HG03064 (cell line): Measurements from ENCODE around the gene G2E3.
"Not testable (repeated sequence)": the region's sequence is repeated elsewhere in the genome, so short reads cannot be mapped to it uniquely, and the experiment has no call there.

Experiments used
- ATAC-seq: cut with Tn5 transposase; IDR thresholded peaks from one replicate; pipeline ENCODE4 v1.9.1; 2021; ENCODE audit warnings: low read depth; ENCODE audit not compliant: unreplicated experiment

The G2E3 gene

GRCh38 chr14:30559638-30560091 is 707 bp downstream of the G2E3 start:
- ATAC-seq, result peak; percentile 30

- no peak for ATAC-seq
Observed at GRCh38 chr14:30560581-30560980, 1.6 kb downstream of the G2E3 start.

GRCh38 chr14:30564235-30564867 is 5.4 kb downstream of the G2E3 start:
- ATAC-seq, result no peak

DNA sequence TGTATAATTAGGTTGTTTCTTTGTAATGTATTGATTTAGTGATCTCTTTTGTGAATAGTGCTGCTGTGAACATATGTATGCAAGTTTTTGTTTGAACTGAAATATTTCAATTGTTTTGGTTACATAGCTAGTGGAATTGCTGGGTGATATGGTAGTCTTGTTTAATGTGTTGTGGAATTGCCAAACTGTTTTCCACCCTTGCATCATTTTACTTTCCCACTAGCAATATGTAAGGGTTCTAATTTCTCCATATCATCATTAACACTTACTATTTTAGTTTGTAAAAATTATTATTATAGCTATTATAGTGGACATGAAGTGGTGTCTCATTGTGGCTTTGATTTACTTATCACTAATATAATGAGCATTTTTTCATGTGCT is 5.9 kb downstream of the G2E3 start:
- ATAC-seq, result no peak

DNA sequence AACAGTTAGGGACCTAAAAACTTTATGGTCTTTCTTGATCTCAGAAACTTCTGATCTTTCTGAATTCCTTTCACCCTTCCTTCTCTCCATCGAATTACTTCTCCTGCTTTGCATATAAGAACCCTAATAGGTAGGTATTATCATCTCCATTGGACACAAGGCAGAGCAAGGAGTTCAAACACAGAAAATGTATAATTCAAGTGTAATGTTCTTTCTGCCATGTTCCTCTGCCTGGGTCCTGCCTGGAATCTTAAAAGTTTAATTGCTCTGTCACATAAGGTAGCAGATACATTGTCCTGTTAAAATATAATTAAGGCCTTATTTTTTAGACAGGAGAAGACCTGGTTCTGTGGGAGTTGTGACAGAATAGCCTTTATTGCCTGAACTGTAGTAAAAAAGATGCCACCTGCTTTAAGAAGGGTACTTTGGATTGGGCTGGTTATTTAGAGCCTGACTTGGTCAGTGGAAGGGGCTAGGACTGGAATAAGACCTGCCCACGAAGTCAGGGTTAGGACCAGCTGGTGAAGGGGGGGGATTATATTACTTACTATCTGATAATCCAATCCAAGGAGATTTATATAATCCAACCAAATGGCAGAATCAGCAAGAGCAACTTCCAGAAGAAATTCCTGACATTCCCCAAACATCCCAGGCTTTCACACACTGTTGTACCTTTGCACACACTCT is 10.4 kb downstream of the G2E3 start:
- ATAC-seq, result no peak

DNA sequence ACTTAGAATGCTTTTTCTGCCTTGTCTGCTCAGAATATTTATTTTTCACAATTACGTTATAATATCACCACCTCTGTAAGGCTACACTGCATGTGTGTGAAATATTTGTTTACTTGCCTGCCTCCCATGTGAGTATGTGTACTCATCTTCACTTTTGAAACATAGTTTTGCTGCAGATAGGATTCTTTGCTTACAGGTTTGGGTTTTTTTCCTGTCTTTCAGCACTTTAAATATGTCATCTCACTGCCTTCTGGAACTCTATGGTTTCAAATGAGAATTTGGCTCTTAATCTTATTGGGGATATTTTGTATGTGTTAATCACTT is 10.9 kb downstream of the G2E3 start:
- no peak for ATAC-seq

GRCh38 chr14:30572237-30572636 is 13.3 kb downstream of the G2E3 start:
- ATAC-seq, result no peak

- ATAC-seq, result no peak
Observed at GRCh38 chr14:30572771-30573170, 13.8 kb downstream of the G2E3 start.

DNA sequence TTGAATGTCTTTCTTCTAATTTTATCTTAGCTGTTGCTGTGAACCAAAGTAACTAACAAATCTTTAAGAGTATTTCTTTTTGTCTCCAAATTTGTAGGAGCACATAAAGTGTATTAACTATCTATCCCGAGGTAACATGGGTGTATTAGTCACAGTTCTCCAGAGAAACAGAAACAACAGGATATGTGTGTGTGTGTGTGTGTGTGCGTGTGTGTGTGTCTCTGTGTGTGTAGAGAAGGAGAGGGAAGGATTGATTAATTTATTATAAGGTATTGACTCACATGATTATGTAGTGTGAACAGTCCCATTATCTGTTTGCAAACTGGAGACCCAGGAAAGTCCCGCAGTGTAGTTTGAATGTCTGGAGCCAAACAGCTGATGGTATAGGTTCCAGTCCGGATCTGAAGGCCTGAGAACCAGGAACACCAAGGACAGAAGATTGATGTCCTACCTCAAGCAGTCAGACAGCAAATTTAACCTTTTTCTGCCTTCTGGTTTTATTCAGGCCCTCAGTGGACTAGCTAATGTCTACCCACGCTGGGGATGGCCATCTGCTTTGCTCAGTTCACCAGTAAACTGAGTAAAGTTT is 14.4 kb downstream of the G2E3 start:
- no peak for ATAC-seq

GRCh38 chr14:30573966-30574365 is 15.0 kb downstream of the G2E3 start:
- no peak for ATAC-seq

- not testable (repeated sequence) for ATAC-seq
Observed at GRCh38 chr14:30574777-30575176, 15.8 kb downstream of the G2E3 start.

DNA sequence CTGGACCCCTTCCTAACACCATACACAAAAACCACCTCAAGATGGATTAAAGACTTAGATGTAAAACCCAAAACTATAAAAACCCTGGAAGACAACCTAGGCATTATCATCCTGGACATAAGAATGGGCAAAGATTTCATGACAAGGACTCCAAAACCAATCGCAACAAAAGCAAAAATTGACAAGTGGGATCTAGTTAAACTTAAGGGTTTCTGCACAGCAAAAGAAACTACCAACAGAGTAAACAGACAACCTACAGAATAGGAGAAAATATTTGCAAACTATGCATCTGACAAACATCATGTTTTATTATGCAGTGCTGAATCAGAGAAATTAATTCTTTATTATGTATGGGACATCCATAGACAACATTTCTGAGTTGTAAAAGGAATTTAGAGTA is 17.4 kb downstream of the G2E3 start:
- not testable (repeated sequence) for ATAC-seq

- no peak for ATAC-seq
Observed at GRCh38 chr14:30580616-30581282, 21.8 kb downstream of the G2E3 start.

GRCh38 chr14:30581283-30581625 is 22.3 kb downstream of the G2E3 start:
- ATAC-seq, result no peak

- ATAC-seq, result no peak
Observed at GRCh38 chr14:30582376-30582775, 23.4 kb downstream of the G2E3 start.

DNA sequence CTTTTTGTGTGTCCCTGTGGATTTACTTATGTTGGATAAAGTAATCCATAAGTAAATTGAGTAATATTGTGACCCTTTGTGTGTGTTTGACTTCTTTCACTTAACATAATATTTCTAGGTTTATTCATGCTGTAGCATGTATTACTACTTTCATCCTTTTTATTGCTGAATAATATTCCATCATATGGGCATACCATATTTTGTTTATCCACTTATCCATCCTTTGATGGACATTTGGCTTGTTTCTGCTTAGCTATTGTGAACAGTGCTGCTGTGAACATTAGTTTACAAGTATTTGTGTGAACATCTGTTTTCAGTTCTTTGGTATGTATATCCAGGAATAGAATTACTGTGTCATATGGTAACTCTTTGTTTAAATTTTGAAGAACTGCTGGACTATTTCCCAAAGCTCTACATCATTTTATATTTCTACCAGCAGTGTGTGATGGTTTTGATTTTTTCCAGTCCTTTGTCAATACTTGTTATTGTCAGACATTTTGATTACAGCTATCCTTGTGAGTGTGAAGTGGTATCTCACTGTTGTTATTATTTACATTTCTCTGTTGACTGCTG is 25.2 kb downstream of the G2E3 start:
- no peak for ATAC-seq

GRCh38 chr14:30585204-30585603 is 26.2 kb downstream of the G2E3 start:
- no peak for ATAC-seq

DNA sequence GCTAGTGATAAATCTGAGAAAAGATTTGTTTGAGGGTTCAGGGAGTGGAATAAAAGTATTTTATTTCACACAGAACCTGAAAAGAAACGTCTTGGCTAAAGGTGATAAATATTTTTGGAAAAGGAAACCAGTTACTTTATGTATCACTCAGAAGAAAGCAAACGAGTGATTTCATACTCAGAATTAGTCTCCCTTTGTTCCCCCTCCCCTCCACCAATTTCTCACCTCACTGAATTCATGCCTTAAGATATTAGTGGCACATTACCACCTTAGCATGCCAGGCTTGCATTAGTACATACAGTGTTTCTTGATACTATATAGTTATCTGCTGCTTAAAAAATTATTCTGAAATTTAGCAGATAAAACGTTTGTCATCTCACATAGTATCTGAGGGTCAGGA is 28.2 kb downstream of the G2E3 start:
- ATAC-seq, result no peak

- no peak for ATAC-seq
Observed at GRCh38 chr14:30588873-30589272, 29.9 kb downstream of the G2E3 start.

- ATAC-seq, result no peak
Observed at GRCh38 chr14:30596935-30597334, 38.0 kb downstream of the G2E3 start.

- no peak for ATAC-seq
Observed at GRCh38 chr14:30597504-30597903, 38.5 kb downstream of the G2E3 start.
